ENCODE results near the gene SLC9A7. TPM values are rescaled to one million over a fixed set of nuclear protein-coding genes. Genes with fewer than 3 reads are reported as not detected.

The SLC9A7 gene
- total and polyA plus RNA-seq, 2 donors from 2014 or later: 2.4 to 16.1 TPM

DNA sequence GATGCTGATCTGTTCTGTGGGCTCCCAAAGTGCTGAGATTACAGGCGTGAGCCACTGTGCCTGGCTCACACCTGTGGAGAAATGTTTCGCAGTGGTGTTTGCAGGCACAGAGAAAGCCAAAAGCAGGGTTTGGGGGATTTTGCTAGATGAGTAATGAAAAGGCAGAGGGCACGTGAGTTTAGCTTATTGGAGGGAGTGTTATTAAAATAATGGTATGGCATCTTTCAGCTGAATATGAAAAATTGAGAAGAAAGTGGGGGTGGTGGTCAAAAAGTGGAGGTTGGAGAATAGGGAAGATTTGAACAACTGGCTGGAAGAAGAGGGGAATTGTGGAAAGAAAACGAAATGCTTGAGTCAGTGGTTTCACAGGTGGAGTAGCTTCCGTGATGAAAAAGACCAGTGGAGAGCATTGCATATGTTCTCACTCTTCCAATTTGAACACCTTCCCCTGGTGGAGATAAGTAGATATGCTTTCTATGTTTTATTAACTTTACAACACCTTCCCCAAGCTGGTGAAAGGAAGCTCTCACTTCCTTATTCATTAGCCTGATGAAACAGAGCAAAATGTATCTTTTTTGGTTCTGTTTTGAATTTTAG lies 186.5 kb downstream of the SLC9A7 start:
- DNase-seq (no peak), FAIRE-seq (no peak)
- TF ChIP-seq, protein P1, sequence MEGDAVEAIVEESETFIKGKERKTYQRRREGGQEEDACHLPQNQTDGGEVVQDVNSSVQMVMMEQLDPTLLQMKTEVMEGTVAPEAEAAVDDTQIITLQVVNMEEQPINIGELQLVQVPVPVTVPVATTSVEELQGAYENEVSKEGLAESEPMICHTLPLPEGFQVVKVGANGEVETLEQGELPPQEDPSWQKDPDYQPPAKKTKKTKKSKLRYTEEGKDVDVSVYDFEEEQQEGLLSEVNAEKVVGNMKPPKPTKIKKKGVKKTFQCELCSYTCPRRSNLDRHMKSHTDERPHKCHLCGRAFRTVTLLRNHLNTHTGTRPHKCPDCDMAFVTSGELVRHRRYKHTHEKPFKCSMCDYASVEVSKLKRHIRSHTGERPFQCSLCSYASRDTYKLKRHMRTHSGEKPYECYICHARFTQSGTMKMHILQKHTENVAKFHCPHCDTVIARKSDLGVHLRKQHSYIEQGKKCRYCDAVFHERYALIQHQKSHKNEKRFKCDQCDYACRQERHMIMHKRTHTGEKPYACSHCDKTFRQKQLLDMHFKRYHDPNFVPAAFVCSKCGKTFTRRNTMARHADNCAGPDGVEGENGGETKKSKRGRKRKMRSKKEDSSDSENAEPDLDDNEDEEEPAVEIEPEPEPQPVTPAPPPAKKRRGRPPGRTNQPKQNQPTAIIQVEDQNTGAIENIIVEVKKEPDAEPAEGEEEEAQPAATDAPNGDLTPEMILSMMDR (IDR thresholded peaks at IDR 0.05; ENCODE audit: borderline replicate concordance, extremely low read depth, insufficient read depth): no peak
- Histone ChIP-seq H3K9ac (ENCODE audit: low read length in 3 of 3) (no peak overlapping the region), H3K9me3 (ENCODE audit: control insufficient read depth in 2 of 3, insufficient read depth in 1 of 3, low read length in 3 of 3) (no peaks in the 10 kb centered on the region), H3K4me1 (ENCODE audit: control insufficient read depth in 2 of 3, insufficient read depth in 2 of 3, low read depth in 1 of 3, low read length in 3 of 3) (no peaks in the 10 kb centered on the region), H3K4me3 (ENCODE audit: low read length in 3 of 3) (peak overlapping the region in 1 of 3 donors; percentile 51), H3K36me3 (ENCODE audit: control insufficient read depth in 2 of 3, insufficient read depth in 3 of 3, low read length in 3 of 3) (no peaks in the 10 kb centered on the region), H3K27me3 (ENCODE audit: control insufficient read depth, insufficient read depth, low read length) (peaks cover 2% of the 10 kb centered on the region), H3K27ac (ENCODE audit: low read depth in 2 of 2, low read length in 2 of 2) (no peak overlapping the region)
- intact Hi-C loops (cut with DNase I): no loop called here

DNA sequence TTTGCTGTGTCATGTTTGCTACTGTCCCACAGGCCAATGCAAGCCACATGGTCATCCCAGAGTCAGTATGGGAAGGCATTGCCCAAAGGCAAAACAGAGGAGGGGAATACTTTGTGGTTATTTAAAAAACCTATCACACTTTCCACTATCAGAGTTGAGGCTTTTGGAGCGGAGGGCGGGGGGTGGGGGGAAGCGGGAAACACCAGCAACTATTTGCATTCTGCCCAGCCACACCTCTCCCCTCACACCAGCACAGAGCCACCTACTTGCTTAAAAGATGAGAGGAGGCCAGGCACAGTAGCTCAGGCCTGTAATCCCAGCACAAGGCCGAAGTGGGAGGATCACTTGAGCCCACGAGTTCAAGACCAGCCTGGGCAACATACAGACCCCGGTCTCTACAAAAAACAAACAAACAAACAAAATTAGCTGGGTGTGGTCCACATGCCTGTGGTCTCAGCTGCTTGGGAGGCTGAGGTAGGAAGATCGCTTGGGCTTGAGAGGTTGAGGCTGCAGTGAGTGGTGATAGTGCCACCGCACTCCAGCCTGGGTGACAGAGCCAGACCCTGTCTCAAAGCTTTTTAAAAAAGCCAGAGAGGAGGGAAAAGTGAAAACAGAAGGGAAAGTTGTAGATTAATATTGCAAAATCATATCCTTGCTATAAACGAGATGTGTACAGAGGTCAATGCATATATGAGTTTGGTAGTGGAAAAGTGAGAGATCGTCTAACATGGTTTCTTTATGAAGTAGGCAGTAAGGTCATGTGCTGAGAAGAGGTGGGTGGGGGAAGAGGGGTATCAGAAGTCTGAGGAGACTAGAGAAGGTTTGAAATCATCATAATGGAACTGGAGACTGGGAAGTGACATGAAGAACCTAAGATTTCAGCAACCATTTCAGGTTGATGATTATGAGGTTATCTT lies 187.2 kb downstream of the SLC9A7 start:
- no peak for FAIRE-seq
- Histone ChIP-seq H3K4me1 (ENCODE audit: control insufficient read depth in 2 of 3, insufficient read depth in 2 of 3, low read depth in 1 of 3, low read length in 3 of 3) (no peaks in the 10 kb centered on the region), H3K4me3 (ENCODE audit: low read length in 3 of 3) (no peak overlapping the region), H3K9me3 (ENCODE audit: control insufficient read depth in 2 of 3, insufficient read depth in 1 of 3, low read length in 3 of 3) (no peaks in the 10 kb centered on the region), H3K9ac (ENCODE audit: low read length in 3 of 3) (no peak overlapping the region), H3K27ac (ENCODE audit: low read depth in 2 of 2, low read length in 2 of 2) (no peak overlapping the region), H3K27me3 (ENCODE audit: control insufficient read depth, insufficient read depth, low read length) (peaks cover 2% of the 10 kb centered on the region), H3K36me3 (ENCODE audit: control insufficient read depth in 2 of 3, insufficient read depth in 3 of 3, low read length in 3 of 3) (no peaks in the 10 kb centered on the region)
- TF ChIP-seq, protein P1 (IDR thresholded peaks at IDR 0.05; ENCODE audit: borderline replicate concordance, extremely low read depth, insufficient read depth): no peak
- intact Hi-C loops (cut with DNase I): no loop called here
- no peak for DNase-seq

DNA sequence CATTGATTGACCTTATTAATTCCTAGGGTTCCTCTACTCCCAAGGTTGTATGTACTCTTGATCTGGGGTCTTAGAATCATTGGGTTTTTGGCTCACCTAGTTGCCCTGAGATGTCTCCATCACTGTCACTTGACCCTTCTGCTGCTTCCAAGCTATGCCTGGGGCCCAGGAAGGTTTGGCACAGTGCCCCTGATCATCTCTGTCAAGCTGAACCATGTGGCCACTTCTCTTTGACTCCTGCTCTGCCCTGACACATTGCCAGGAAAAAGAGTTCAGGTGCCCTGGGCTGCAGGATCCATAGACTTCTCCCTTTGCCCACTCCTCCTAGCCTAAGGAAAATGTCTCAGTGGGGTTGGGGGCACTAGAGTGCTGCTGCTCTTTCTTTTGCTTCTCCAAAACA lies 189.3 kb downstream of the SLC9A7 start:
- FAIRE-seq (no peak), DNase-seq (no peak)
- Histone ChIP-seq H3K27ac (ENCODE audit: low read depth in 2 of 2, low read length in 2 of 2) (no peak overlapping the region), H3K9ac (ENCODE audit: low read length in 3 of 3) (no peak overlapping the region), H3K36me3 (ENCODE audit: control insufficient read depth in 2 of 3, insufficient read depth in 3 of 3, low read length in 3 of 3) (no peaks in the 10 kb centered on the region), H3K27me3 (ENCODE audit: control insufficient read depth, insufficient read depth, low read length) (peaks cover 2% of the 10 kb centered on the region), H3K9me3 (ENCODE audit: control insufficient read depth in 2 of 3, insufficient read depth in 1 of 3, low read length in 3 of 3) (no peaks in the 10 kb centered on the region), H3K4me3 (ENCODE audit: low read length in 3 of 3) (no peak overlapping the region), H3K4me1 (ENCODE audit: control insufficient read depth in 2 of 3, insufficient read depth in 2 of 3, low read depth in 1 of 3, low read length in 3 of 3) (no peaks in the 10 kb centered on the region)
- TF ChIP-seq, protein P1 (IDR thresholded peaks at IDR 0.05; ENCODE audit: borderline replicate concordance, extremely low read depth, insufficient read depth): no peak
- intact Hi-C loops (cut with DNase I): no loop called here
